ENCODE measurements around the gene DLK2.
"Not testable (repeated sequence)": the region's sequence is repeated elsewhere in the genome, so short reads cannot be mapped to it uniquely, and the experiment has no call there.

Gene DLK2

GRCh38 chr6:43415275-43415674, 40.1 kb downstream of the DLK2 start:
- not testable (repeated sequence) for H3K9me3 ChIP-seq (ENCODE audit: control insufficient read depth, low read length); H3K4me1 ChIP-seq (ENCODE audit: control insufficient read depth, insufficient read depth, low read length, poor library complexity, severe bottlenecking); H3K27ac ChIP-seq (ENCODE audit: insufficient read depth, low read length, poor library complexity, severe bottlenecking); DNase-seq; H3K4me3 ChIP-seq (ENCODE audit: insufficient read depth, low read depth, low read length, poor library complexity, severe bottlenecking); H3K36me3 ChIP-seq (ENCODE audit: control insufficient read depth, insufficient read depth, low read length); H3K27me3 ChIP-seq (replicated peaks; ENCODE audit: control insufficient read depth, insufficient read depth, low read length, poor library complexity, severe bottlenecking)

- Histone ChIP-seq H3K27ac (ENCODE audit: insufficient read depth, low read length, poor library complexity, severe bottlenecking) (no peak overlapping the region), H3K9me3 (ENCODE audit: control insufficient read depth, low read length) (no peaks in the 10 kb centered on the region), H3K36me3 (ENCODE audit: control insufficient read depth, insufficient read depth, low read length) (no peaks in the 10 kb centered on the region), H3K27me3 (replicated peaks; ENCODE audit: control insufficient read depth, insufficient read depth, low read length, poor library complexity, severe bottlenecking) (no peaks in the 10 kb centered on the region), H3K4me1 (ENCODE audit: control insufficient read depth, insufficient read depth, low read length, poor library complexity, severe bottlenecking) (no peaks in the 10 kb centered on the region), H3K4me3 (ENCODE audit: insufficient read depth, low read depth, low read length, poor library complexity, severe bottlenecking) (no peak overlapping the region)
- DNase-seq, result no peak
Observed at GRCh38 chr6:43413002-43413401, 42.3 kb downstream of the DLK2 start.

GRCh38 chr6:43412541-43412940, 42.8 kb downstream of the DLK2 start:
- no peak for DNase-seq
- Histone ChIP-seq H3K4me3 (ENCODE audit: insufficient read depth, low read depth, low read length, poor library complexity, severe bottlenecking) (no peak overlapping the region), H3K27ac (ENCODE audit: insufficient read depth, low read length, poor library complexity, severe bottlenecking) (no peak overlapping the region), H3K4me1 (ENCODE audit: control insufficient read depth, insufficient read depth, low read length, poor library complexity, severe bottlenecking) (no peaks in the 10 kb centered on the region), H3K27me3 (replicated peaks; ENCODE audit: control insufficient read depth, insufficient read depth, low read length, poor library complexity, severe bottlenecking) (no peaks in the 10 kb centered on the region), H3K36me3 (ENCODE audit: control insufficient read depth, insufficient read depth, low read length) (no peaks in the 10 kb centered on the region), H3K9me3 (ENCODE audit: control insufficient read depth, low read length) (no peaks in the 10 kb centered on the region)

GRCh38 chr6:43410776-43411175, 44.6 kb downstream of the DLK2 start:
- not testable (repeated sequence) for DNase-seq; H3K36me3 ChIP-seq (ENCODE audit: control insufficient read depth, insufficient read depth, low read length)

GRCh38 chr6:43408259-43408658, 47.1 kb downstream of the DLK2 start:
- Histone ChIP-seq H3K27me3 (replicated peaks; ENCODE audit: control insufficient read depth, insufficient read depth, low read length, poor library complexity, severe bottlenecking) (no peaks in the 10 kb centered on the region), H3K4me3 (ENCODE audit: insufficient read depth, low read depth, low read length, poor library complexity, severe bottlenecking) (no peak overlapping the region), H3K36me3 (ENCODE audit: control insufficient read depth, insufficient read depth, low read length) (no peaks in the 10 kb centered on the region), H3K9me3 (ENCODE audit: control insufficient read depth, low read length) (no peaks in the 10 kb centered on the region), H3K27ac (ENCODE audit: insufficient read depth, low read length, poor library complexity, severe bottlenecking) (no peak overlapping the region), H3K4me1 (ENCODE audit: control insufficient read depth, insufficient read depth, low read length, poor library complexity, severe bottlenecking) (no peaks in the 10 kb centered on the region)
- no peak for DNase-seq

More at GRCh38 chr6:43410776-43411175, 44.6 kb downstream of the DLK2 start:
- H3K27ac ChIP-seq (ENCODE audit: insufficient read depth, low read length, poor library complexity, severe bottlenecking); H3K27me3 ChIP-seq (replicated peaks; ENCODE audit: control insufficient read depth, insufficient read depth, low read length, poor library complexity, severe bottlenecking); H3K4me1 ChIP-seq (ENCODE audit: control insufficient read depth, insufficient read depth, low read length, poor library complexity, severe bottlenecking); H3K4me3 ChIP-seq (ENCODE audit: insufficient read depth, low read depth, low read length, poor library complexity, severe bottlenecking); H3K9me3 ChIP-seq (ENCODE audit: control insufficient read depth, low read length): not testable (repeated sequence)

- Histone ChIP-seq H3K9me3 (ENCODE audit: control insufficient read depth, low read length) (no peaks in the 10 kb centered on the region), H3K4me3 (ENCODE audit: insufficient read depth, low read depth, low read length, poor library complexity, severe bottlenecking) (no peak overlapping the region), H3K27me3 (replicated peaks; ENCODE audit: control insufficient read depth, insufficient read depth, low read length, poor library complexity, severe bottlenecking) (no peaks in the 10 kb centered on the region), H3K4me1 (ENCODE audit: control insufficient read depth, insufficient read depth, low read length, poor library complexity, severe bottlenecking) (no peaks in the 10 kb centered on the region), H3K36me3 (ENCODE audit: control insufficient read depth, insufficient read depth, low read length) (no peaks in the 10 kb centered on the region), H3K27ac (ENCODE audit: insufficient read depth, low read length, poor library complexity, severe bottlenecking) (no peak overlapping the region)
- no peak for DNase-seq
Observed at GRCh38 chr6:43407296-43407695, 48.1 kb downstream of the DLK2 start.

GRCh38 chr6:43405354-43405753, 50.0 kb downstream of the DLK2 start:
- Histone ChIP-seq H3K4me1 (ENCODE audit: control insufficient read depth, insufficient read depth, low read length, poor library complexity, severe bottlenecking) (no peaks in the 10 kb centered on the region), H3K27me3 (replicated peaks; ENCODE audit: control insufficient read depth, insufficient read depth, low read length, poor library complexity, severe bottlenecking) (no peaks in the 10 kb centered on the region), H3K36me3 (ENCODE audit: control insufficient read depth, insufficient read depth, low read length) (no peaks in the 10 kb centered on the region), H3K9me3 (ENCODE audit: control insufficient read depth, low read length) (no peaks in the 10 kb centered on the region), H3K27ac (ENCODE audit: insufficient read depth, low read length, poor library complexity, severe bottlenecking) (no peak overlapping the region), H3K4me3 (ENCODE audit: insufficient read depth, low read depth, low read length, poor library complexity, severe bottlenecking) (no peak overlapping the region)
- no peak for DNase-seq

GRCh38 chr6:43402820-43403219, 52.5 kb downstream of the DLK2 start:
- H3K4me1 ChIP-seq (ENCODE audit: control insufficient read depth, insufficient read depth, low read length, poor library complexity, severe bottlenecking), result no peaks in the 10 kb centered on the region
- no peak overlapping the region for H3K4me3 ChIP-seq (ENCODE audit: insufficient read depth, low read depth, low read length, poor library complexity, severe bottlenecking)
- H3K9me3 ChIP-seq (ENCODE audit: control insufficient read depth, low read length), result no peaks in the 10 kb centered on the region
- no peaks in the 10 kb centered on the region for H3K36me3 ChIP-seq (ENCODE audit: control insufficient read depth, insufficient read depth, low read length)
- no peak overlapping the region for H3K27ac ChIP-seq (ENCODE audit: insufficient read depth, low read length, poor library complexity, severe bottlenecking)
- no peak for DNase-seq
- no peaks in the 10 kb centered on the region for H3K27me3 ChIP-seq (replicated peaks; ENCODE audit: control insufficient read depth, insufficient read depth, low read length, poor library complexity, severe bottlenecking)

GRCh38 chr6:43401730-43402129, 53.6 kb downstream of the DLK2 start:
- Histone ChIP-seq H3K9me3 (ENCODE audit: control insufficient read depth, low read length) (no peaks in the 10 kb centered on the region), H3K27ac (ENCODE audit: insufficient read depth, low read length, poor library complexity, severe bottlenecking) (no peak overlapping the region), H3K36me3 (ENCODE audit: control insufficient read depth, insufficient read depth, low read length) (no peaks in the 10 kb centered on the region), H3K27me3 (replicated peaks; ENCODE audit: control insufficient read depth, insufficient read depth, low read length, poor library complexity, severe bottlenecking) (no peaks in the 10 kb centered on the region), H3K4me1 (ENCODE audit: control insufficient read depth, insufficient read depth, low read length, poor library complexity, severe bottlenecking) (no peaks in the 10 kb centered on the region), H3K4me3 (ENCODE audit: insufficient read depth, low read depth, low read length, poor library complexity, severe bottlenecking) (no peak overlapping the region)
- DNase-seq, result no peak
